ENCODE data around the gene ALPL.
"Not testable (repeated sequence)": the region's sequence is repeated elsewhere in the genome, so short reads cannot be mapped to it uniquely, and the experiment has no call there.

The ALPL gene

GRCh38 chr1:21508580-21509350 lies 458 bp upstream of the ALPL start:
- Histone ChIP-seq H3K27ac (ENCODE audit: low read length) (no peak overlapping the region), H3K4me3 (ENCODE audit: low read depth in 1 of 2, low read length in 2 of 2) (peak overlapping the region in 1 of 2 donors; percentile 47), H3K27me3 (ENCODE audit: low read depth, low read length) (peaks cover 17% of the 10 kb centered on the region), H3K4me1 (ENCODE audit: control insufficient read depth in 1 of 2, insufficient read depth in 2 of 2, low read length in 2 of 2) (peaks cover 0 to 13% of the 10 kb centered on the region in 2 donors), H3K36me3 (ENCODE audit: control insufficient read depth in 1 of 2, insufficient read depth in 2 of 2, low read length in 2 of 2) (no peaks in the 10 kb centered on the region), H3K9me3 (ENCODE audit: control insufficient read depth in 1 of 2, low read length in 2 of 2) (no peaks in the 10 kb centered on the region)

DNA sequence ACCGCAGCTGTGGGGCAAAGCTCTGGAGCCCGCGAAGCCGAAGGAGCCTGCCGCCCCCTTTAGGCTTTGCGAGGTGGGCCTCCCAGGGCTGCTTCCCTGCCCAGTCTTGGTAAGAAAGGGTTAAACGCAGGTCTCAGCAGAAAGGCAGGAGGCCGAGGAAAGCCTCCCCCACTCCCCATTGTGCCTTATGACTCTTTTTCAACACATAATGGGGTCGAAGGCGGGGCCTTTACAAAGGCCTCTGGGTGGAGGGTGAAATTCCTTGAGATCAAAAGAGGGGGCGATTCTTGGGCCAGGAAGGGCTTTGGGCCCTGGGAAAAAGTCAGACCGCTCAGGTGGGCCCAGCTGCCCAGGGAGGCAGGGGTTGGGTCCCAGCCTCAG lies 880 bp downstream of the ALPL start:
- H3K4me3 ChIP-seq (ENCODE audit: low read depth in 1 of 2, low read length in 2 of 2) = peak overlapping the region in 1 of 2 donors; percentile 47
- H3K36me3 ChIP-seq (ENCODE audit: control insufficient read depth in 1 of 2, insufficient read depth in 2 of 2, low read length in 2 of 2) = no peaks in the 10 kb centered on the region
- H3K9me3 ChIP-seq (ENCODE audit: control insufficient read depth in 1 of 2, low read length in 2 of 2) = no peaks in the 10 kb centered on the region
- H3K27me3 ChIP-seq (ENCODE audit: low read depth, low read length) = peaks cover 17% of the 10 kb centered on the region
- peaks cover 0 to 13% of the 10 kb centered on the region in 2 donors for H3K4me1 ChIP-seq (ENCODE audit: control insufficient read depth in 1 of 2, insufficient read depth in 2 of 2, low read length in 2 of 2)
- no peak overlapping the region for H3K27ac ChIP-seq (ENCODE audit: low read length)

GRCh38 chr1:21510885-21511578 lies 1.8 kb downstream of the ALPL start:
- Histone ChIP-seq H3K4me3 (ENCODE audit: low read depth in 1 of 2, low read length in 2 of 2) (no peak overlapping the region), H3K36me3 (ENCODE audit: control insufficient read depth in 1 of 2, insufficient read depth in 2 of 2, low read length in 2 of 2) (no peaks in the 10 kb centered on the region), H3K4me1 (ENCODE audit: control insufficient read depth in 1 of 2, insufficient read depth in 2 of 2, low read length in 2 of 2) (peaks cover 0 to 13% of the 10 kb centered on the region in 2 donors), H3K9me3 (ENCODE audit: control insufficient read depth in 1 of 2, low read length in 2 of 2) (no peaks in the 10 kb centered on the region), H3K27ac (ENCODE audit: low read length) (no peak overlapping the region), H3K27me3 (ENCODE audit: low read depth, low read length) (peaks cover 17% of the 10 kb centered on the region)

DNA sequence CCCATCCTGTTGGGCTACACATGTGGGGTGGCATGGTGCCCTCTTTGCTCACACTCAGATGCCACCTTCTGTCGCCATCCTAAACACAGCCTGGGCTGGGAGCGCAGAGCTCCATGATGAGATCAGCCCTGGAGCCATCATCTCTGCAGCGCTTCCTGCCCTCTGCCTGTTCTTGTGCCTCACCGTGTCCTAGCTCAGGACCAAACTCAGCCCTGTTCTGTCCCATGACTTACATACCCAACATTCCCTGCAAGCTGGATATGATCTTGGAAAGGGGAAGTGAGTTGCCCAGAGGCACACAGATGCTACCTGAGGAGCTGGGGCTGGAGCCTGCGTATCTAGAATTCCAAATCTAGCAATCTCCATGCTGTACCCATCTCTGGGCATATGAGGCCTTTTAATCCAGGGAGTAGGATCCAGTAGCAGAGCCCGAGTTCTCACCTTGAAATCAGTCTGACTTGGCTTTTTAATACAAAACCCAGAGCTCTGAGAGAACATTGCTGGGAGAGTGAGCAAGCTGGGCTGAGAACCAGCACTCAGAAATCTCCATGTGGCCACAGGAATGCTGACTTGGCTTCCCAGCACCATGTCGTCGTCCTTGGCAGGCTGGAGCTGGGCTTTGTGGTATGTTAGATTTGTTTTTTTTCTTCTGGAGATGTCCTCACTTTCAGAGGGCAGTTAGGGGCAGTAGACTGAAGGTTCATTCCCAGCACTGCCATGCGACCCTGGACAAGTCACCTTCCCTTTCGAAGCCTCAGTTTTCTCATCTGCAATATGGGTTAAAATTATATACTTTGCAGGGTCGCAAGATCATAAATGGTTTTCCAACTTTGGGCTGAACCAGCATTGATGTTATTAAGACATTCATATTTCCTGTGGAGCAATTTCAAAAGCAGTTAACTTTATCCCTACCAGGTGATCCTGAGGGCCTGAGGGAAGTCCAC lies 2.6 kb downstream of the ALPL start:
- Histone ChIP-seq H3K27me3 (ENCODE audit: low read depth, low read length) (peaks cover 17% of the 10 kb centered on the region), H3K4me1 (ENCODE audit: control insufficient read depth in 1 of 2, insufficient read depth in 2 of 2, low read length in 2 of 2) (peaks cover 0 to 13% of the 10 kb centered on the region in 2 donors), H3K27ac (ENCODE audit: low read length) (no peak overlapping the region), H3K36me3 (ENCODE audit: control insufficient read depth in 1 of 2, insufficient read depth in 2 of 2, low read length in 2 of 2) (no peaks in the 10 kb centered on the region), H3K9me3 (ENCODE audit: control insufficient read depth in 1 of 2, low read length in 2 of 2) (no peaks in the 10 kb centered on the region), H3K4me3 (ENCODE audit: low read depth in 1 of 2, low read length in 2 of 2) (no peak overlapping the region)

- no peaks in the 10 kb centered on the region for H3K36me3 ChIP-seq (ENCODE audit: control insufficient read depth in 1 of 2, insufficient read depth in 2 of 2, low read length in 2 of 2)
- no peak overlapping the region for H3K27ac ChIP-seq (ENCODE audit: low read length)
- H3K4me1 ChIP-seq (ENCODE audit: control insufficient read depth in 1 of 2, insufficient read depth in 2 of 2, low read length in 2 of 2) = peaks cover 0 to 7% of the 10 kb centered on the region in 2 donors
- H3K27me3 ChIP-seq (ENCODE audit: low read depth, low read length) = peaks cover 6% of the 10 kb centered on the region
- no peak overlapping the region for H3K4me3 ChIP-seq (ENCODE audit: low read depth in 1 of 2, low read length in 2 of 2)
- no peaks in the 10 kb centered on the region for H3K9me3 ChIP-seq (ENCODE audit: control insufficient read depth in 1 of 2, low read length in 2 of 2)
Observed at GRCh38 chr1:21514245-21514644, 5.0 kb downstream of the ALPL start.

GRCh38 chr1:21517161-21517589 lies 8.0 kb downstream of the ALPL start:
- Histone ChIP-seq H3K27me3 (ENCODE audit: low read depth, low read length) (no peaks in the 10 kb centered on the region), H3K9me3 (ENCODE audit: control insufficient read depth in 1 of 2, low read length in 2 of 2) (no peaks in the 10 kb centered on the region), H3K4me3 (ENCODE audit: low read depth in 1 of 2, low read length in 2 of 2) (no peak overlapping the region), H3K4me1 (ENCODE audit: control insufficient read depth in 1 of 2, insufficient read depth in 2 of 2, low read length in 2 of 2) (no peaks in the 10 kb centered on the region), H3K36me3 (ENCODE audit: control insufficient read depth in 1 of 2, insufficient read depth in 2 of 2, low read length in 2 of 2) (no peaks in the 10 kb centered on the region), H3K27ac (ENCODE audit: low read length) (no peak overlapping the region)

DNA sequence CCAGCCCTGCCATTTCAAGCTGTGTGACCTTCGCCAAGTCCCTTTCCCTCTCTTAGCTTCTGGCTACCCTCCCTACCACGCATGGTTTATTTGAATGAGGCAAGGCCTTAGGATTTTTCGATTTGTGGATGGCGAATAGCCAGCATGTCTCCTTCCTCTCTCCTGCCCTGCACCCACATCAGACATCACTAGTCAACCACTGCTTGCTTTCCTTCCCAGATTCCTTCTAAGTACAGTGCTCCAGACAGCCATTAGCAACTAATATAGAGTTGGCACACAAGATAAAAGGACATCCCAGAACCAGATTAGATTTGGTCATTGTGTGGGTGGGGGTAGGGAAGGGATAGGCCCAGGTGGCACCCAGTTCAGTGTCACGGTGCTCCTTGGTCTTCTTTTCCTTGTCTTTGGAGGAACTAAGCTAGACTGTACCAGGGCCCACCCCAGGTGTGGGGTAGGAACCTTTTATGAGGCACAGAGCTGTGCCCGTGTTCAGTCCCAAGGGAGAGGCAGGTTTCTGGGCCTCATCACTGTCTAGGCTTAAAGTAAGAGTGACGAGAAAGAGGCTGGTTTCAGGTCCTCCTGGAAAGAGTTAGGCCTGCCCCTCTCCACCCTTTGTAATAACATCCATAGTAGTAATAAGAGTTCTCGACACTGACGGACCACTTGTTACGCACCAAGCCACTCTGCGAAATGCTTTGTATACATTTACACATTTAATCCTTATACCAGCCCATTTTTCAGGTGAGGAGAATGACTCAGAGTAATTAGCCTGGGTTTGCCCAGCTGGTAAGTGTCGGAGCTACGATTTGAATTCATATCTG lies 8.6 kb downstream of the ALPL start:
- Histone ChIP-seq H3K27ac (ENCODE audit: low read length) (no peak overlapping the region), H3K4me1 (ENCODE audit: control insufficient read depth in 1 of 2, insufficient read depth in 2 of 2, low read length in 2 of 2) (no peaks in the 10 kb centered on the region), H3K36me3 (ENCODE audit: control insufficient read depth in 1 of 2, insufficient read depth in 2 of 2, low read length in 2 of 2) (no peaks in the 10 kb centered on the region), H3K27me3 (ENCODE audit: low read depth, low read length) (no peaks in the 10 kb centered on the region), H3K9me3 (ENCODE audit: control insufficient read depth in 1 of 2, low read length in 2 of 2) (no peaks in the 10 kb centered on the region), H3K4me3 (ENCODE audit: low read depth in 1 of 2, low read length in 2 of 2) (no peak overlapping the region)

DNA sequence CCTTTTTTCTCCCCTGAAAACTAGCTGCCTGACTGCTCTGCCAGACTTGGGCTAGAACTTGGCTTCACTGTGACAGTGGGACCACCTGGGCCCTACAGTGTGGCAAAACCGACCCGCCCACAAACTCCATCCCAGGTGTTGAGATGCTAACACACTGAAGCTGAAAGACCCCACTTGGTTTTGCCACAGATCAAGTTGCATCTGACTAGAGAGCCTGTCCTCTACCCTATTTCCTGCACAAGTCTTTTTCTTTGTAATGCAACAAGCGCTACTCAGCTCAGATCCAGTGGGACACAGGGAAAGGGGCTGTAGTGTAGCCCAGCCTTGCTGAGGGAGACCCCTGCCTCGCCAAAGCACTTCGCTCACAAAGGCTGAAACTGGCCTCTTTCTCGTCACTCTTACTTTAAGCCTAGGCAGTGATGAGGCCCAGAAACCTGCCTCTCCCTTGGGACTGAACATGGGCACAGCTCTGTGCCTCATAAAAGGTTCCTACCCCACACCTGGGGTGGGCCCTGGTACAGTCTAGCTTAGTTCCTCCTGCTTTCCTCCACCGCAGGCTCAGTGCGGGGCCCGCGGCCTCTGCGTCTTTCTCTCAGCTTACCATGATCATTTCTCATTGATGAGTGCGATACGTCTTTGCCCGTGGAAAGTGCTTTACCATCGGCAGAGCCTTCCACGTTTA lies 9.7 kb downstream of the ALPL start:
- Histone ChIP-seq H3K9me3 (ENCODE audit: control insufficient read depth in 1 of 2, low read length in 2 of 2) (no peaks in the 10 kb centered on the region), H3K27ac (ENCODE audit: low read length) (no peak overlapping the region), H3K4me1 (ENCODE audit: control insufficient read depth in 1 of 2, insufficient read depth in 2 of 2, low read length in 2 of 2) (no peaks in the 10 kb centered on the region), H3K27me3 (ENCODE audit: low read depth, low read length) (no peaks in the 10 kb centered on the region), H3K4me3 (ENCODE audit: low read depth in 1 of 2, low read length in 2 of 2) (no peak overlapping the region), H3K36me3 (ENCODE audit: control insufficient read depth in 1 of 2, insufficient read depth in 2 of 2, low read length in 2 of 2) (no peaks in the 10 kb centered on the region)

GRCh38 chr1:21519486-21520070 lies 10.4 kb downstream of the ALPL start:
- H3K27ac ChIP-seq (ENCODE audit: low read length); H3K27me3 ChIP-seq (ENCODE audit: low read depth, low read length); H3K4me1 ChIP-seq (ENCODE audit: control insufficient read depth in 1 of 2, insufficient read depth in 2 of 2, low read length in 2 of 2); H3K9me3 ChIP-seq (ENCODE audit: control insufficient read depth in 1 of 2, low read length in 2 of 2); H3K36me3 ChIP-seq (ENCODE audit: control insufficient read depth in 1 of 2, insufficient read depth in 2 of 2, low read length in 2 of 2); H3K4me3 ChIP-seq (ENCODE audit: low read depth in 1 of 2, low read length in 2 of 2): not testable (repeated sequence)

Data from muscle layer of duodenum (tissue), 2 donors.